ENCODE measurements around the gene CHST5. TPM values are rescaled to one million over a fixed set of nuclear protein-coding genes. Genes with fewer than 3 reads are reported as not detected.
"Not testable (repeated sequence)": the region's sequence is repeated elsewhere in the genome, so short reads cannot be mapped to it uniquely, and the experiment has no call there.

Gene CHST5
- total and polyA plus RNA-seq, 12 donors = 0.06 to 0.68 (median 0.32) TPM; not detected in 3

- intact Hi-C loops (cut with DNase I) = loop anchor here in 1 of 2 donors (5.0 kb wide), 1 partner anchor 61 kb away; no protein-coding TSS in a partner anchor
- Histone ChIP-seq H3K27me3 (no peaks in the 10 kb centered on the region), H3K36me3 (replicated peaks in 1 of 2) (no peaks in the 10 kb centered on the region), H3K4me3 (no peak overlapping the region), H3K4me1 (replicated peaks in 1 of 2) (no peaks in the 10 kb centered on the region), H3K9me3 (replicated peaks in 1 of 3) (no peaks in the 10 kb centered on the region), H3K27ac (no peak overlapping the region)
- TF ChIP-seq CTCF (IDR thresholded peaks at IDR 0.05) (no peak), POLR2A (IDR thresholded peaks at IDR 0.05) (no peak)
- no peak for DNase-seq
- 85 to 90% (median 88%) methylated on average over 5 of the region's 5 CpGs for whole genome bisulfite sequencing, 4 donors
These were observed 9.7 kb downstream of the CHST5 start for GRCh38 chr16:75526032-75526790.

GRCh38 chr16:75519175-75519574 lies 16.7 kb downstream of the CHST5 start:
- Histone ChIP-seq H3K4me3 (no peak overlapping the region), H3K4me1 (replicated peaks in 1 of 2) (peaks cover 0 to 4% of the 10 kb centered on the region in 2 donors), H3K36me3 (replicated peaks in 1 of 2) (no peaks in the 10 kb centered on the region), H3K27me3 (no peaks in the 10 kb centered on the region), H3K9me3 (replicated peaks in 1 of 3) (no peaks in the 10 kb centered on the region), H3K27ac (no peak overlapping the region)
- no peak for DNase-seq
- no peak for TF ChIP-seq CTCF (IDR thresholded peaks at IDR 0.05)
- no peak for TF ChIP-seq POLR2A (IDR thresholded peaks at IDR 0.05)
- intact Hi-C loops (cut with DNase I) = loop anchor here in 1 of 2 donors (5.0 kb wide), 1 partner anchor 47 kb away; no protein-coding TSS in a partner anchor
- WGBS, 4 donors = 86 to 93% (median 87%) methylated on average over 6 of the region's 6 CpGs

GRCh38 chr16:75516189-75516966 lies 19.5 kb downstream of the CHST5 start:
- DNase-seq = peak; percentile 35 to 57 (median 36)
- H3K27ac ChIP-seq = peak overlapping the region; percentile 72 to 94 (median 90)
- intact Hi-C loops (cut with DNase I) = loop anchor here in 1 of 2 donors (5.0 kb wide), 1 partner anchor 44 kb away; no protein-coding TSS in a partner anchor
- 2 to 24% (median 9%) methylated on average over 12 to 42 of the region's 42 CpGs for WGBS, 4 donors
- H3K36me3 ChIP-seq (replicated peaks in 1 of 2); H3K27me3 ChIP-seq; H3K4me1 ChIP-seq (replicated peaks in 1 of 2); H3K9me3 ChIP-seq (replicated peaks in 1 of 3): not testable (repeated sequence)
- peak overlapping the region in 3 of 4 donors; percentile 7 to 60 (median 58) for H3K4me3 ChIP-seq

GRCh38 chr16:75514296-75514695 lies 21.6 kb downstream of the CHST5 start:
- no peak for TF ChIP-seq CTCF (IDR thresholded peaks at IDR 0.05)
- no peak for TF ChIP-seq POLR2A (IDR thresholded peaks at IDR 0.05)
- Histone ChIP-seq H3K27me3 (no peaks in the 10 kb centered on the region), H3K27ac (no peak overlapping the region), H3K4me3 (no peak overlapping the region), H3K9me3 (replicated peaks in 1 of 3) (no peaks in the 10 kb centered on the region), H3K36me3 (replicated peaks in 1 of 2) (no peaks in the 10 kb centered on the region), H3K4me1 (replicated peaks in 1 of 2) (peaks cover 0 to 4% of the 10 kb centered on the region in 2 donors)
- no peak for DNase-seq
- WGBS, 4 donors = 90 to 97% (median 96%) methylated on average over 11 of the region's 11 CpGs
- intact Hi-C loops (cut with DNase I) = loop anchor here in 1 of 2 donors (5.0 kb wide), 1 partner anchor 37 kb away; no protein-coding TSS in a partner anchor

All from adrenal gland (tissue), 12 donors.